Endothelial cell (in vitro differentiated cells): ENCODE measurements around the gene WHRN. TPM values are rescaled to one million over a fixed set of nuclear protein-coding genes. Genes with fewer than 3 reads are reported as not detected.

Source experiments
- DNase-seq: peaks from one replicate; pipeline ENCODE4 v3.0.0; 2021; ENCODE audit warnings: low spot score
- H3K27ac Mint-ChIP-seq: one replicate; pipeline ENCODE4 v1.8.0; 2021; ENCODE audit warnings: mixed read lengths, inconsistent platforms; ENCODE audit not compliant: unreplicated experiment
- H3K27me3 Mint-ChIP-seq: one replicate; pipeline ENCODE4 v1.8.0; 2021; ENCODE audit warnings: mild to moderate bottlenecking, moderate library complexity, mixed read lengths, inconsistent platforms; ENCODE audit not compliant: unreplicated experiment
- H3K36me3 Mint-ChIP-seq: one replicate; pipeline ENCODE4 v1.8.0; 2021; ENCODE audit warnings: mild to moderate bottlenecking, low read depth, mixed read lengths, inconsistent platforms; ENCODE audit not compliant: unreplicated experiment
- H3K4me1 Mint-ChIP-seq: one replicate; pipeline ENCODE4 v1.8.0; 2021; ENCODE audit warnings: mild to moderate bottlenecking, mixed read lengths, inconsistent platforms; ENCODE audit not compliant: unreplicated experiment
- H3K4me3 Mint-ChIP-seq: one replicate; pipeline ENCODE4 v1.8.0; 2021; ENCODE audit warnings: mild to moderate bottlenecking, mixed read lengths, inconsistent platforms; ENCODE audit not compliant: unreplicated experiment
- H3K9me3 Mint-ChIP-seq: one replicate; pipeline ENCODE4 v1.8.0; 2021; ENCODE audit warnings: mixed read lengths, inconsistent platforms; ENCODE audit not compliant: unreplicated experiment
- CTCF ChIP-seq: fragments of 200-600 bp; sonication (generic); IDR thresholded peaks from one replicate; pipeline ENCODE4 v1.5.0; 2021; ENCODE audit warnings: antibody characterized with exemption; ENCODE audit not compliant: unreplicated experiment
- total RNA-seq: library from RNA; stranded (reverse); fragmentation: NEBNext Ultra II Directional; extraction: Animal tissue kit (Norgen Biotek cat#: 25700); gene quantifications from one replicate; pipeline ENCODE4 v1.2.1, GENCODE V29; 2021; ENCODE audit not compliant: unreplicated experiment

WHRN gene
- total RNA-seq, 1 donor from 2014 or later = 4.1 TPM

- peaks cover 18% of the 10 kb centered on the region for H3K4me1 Mint-ChIP-seq
- no peak overlapping the region for H3K27ac Mint-ChIP-seq
- peaks cover 10% of the 10 kb centered on the region for H3K27me3 Mint-ChIP-seq
- peaks cover 42% of the 10 kb centered on the region for H3K36me3 Mint-ChIP-seq
- TF ChIP-seq CTCF = no peak
- no peak overlapping the region for H3K4me3 Mint-ChIP-seq
- no peak for DNase-seq
- H3K9me3 Mint-ChIP-seq = no peaks in the 10 kb centered on the region
Measured at GRCh38 chr9:114365194-114365593, 140.1 kb downstream of the WHRN start.

- Mint-ChIP-seq H3K4me1 (peaks cover 9% of the 10 kb centered on the region), H3K9me3 (no peaks in the 10 kb centered on the region), H3K27me3 (peaks cover 7% of the 10 kb centered on the region), H3K4me3 (peak overlapping the region; percentile 62), H3K36me3 (peaks cover 44% of the 10 kb centered on the region), H3K27ac (no peak overlapping the region)
- no peak for TF ChIP-seq CTCF
- DNase-seq = no peak
Measured at GRCh38 chr9:114364134-114365041, 140.9 kb downstream of the WHRN start.

- peak overlapping the region; percentile 62 for H3K4me3 Mint-ChIP-seq
- DNase-seq = no peak
- no peak overlapping the region for H3K27ac Mint-ChIP-seq
- peaks cover 7% of the 10 kb centered on the region for H3K27me3 Mint-ChIP-seq
- H3K4me1 Mint-ChIP-seq = peaks cover 9% of the 10 kb centered on the region
- no peak for TF ChIP-seq CTCF
- no peaks in the 10 kb centered on the region for H3K9me3 Mint-ChIP-seq
- H3K36me3 Mint-ChIP-seq = peaks cover 48% of the 10 kb centered on the region
Measured at GRCh38 chr9:114363424-114363823, 141.8 kb downstream of the WHRN start.

GRCh38 chr9:114362394-114362793, 142.9 kb downstream of the WHRN start:
- Mint-ChIP-seq H3K4me1 (peaks cover 9% of the 10 kb centered on the region), H3K4me3 (no peak overlapping the region), H3K36me3 (peaks cover 54% of the 10 kb centered on the region), H3K27ac (no peak overlapping the region), H3K9me3 (no peaks in the 10 kb centered on the region), H3K27me3 (peaks cover 7% of the 10 kb centered on the region)
- TF ChIP-seq CTCF = no peak
- DNase-seq = no peak

- DNase-seq = no peak
- no peak for TF ChIP-seq CTCF
- no peaks in the 10 kb centered on the region for H3K9me3 Mint-ChIP-seq
- peaks cover 7% of the 10 kb centered on the region for H3K27me3 Mint-ChIP-seq
- H3K27ac Mint-ChIP-seq = no peak overlapping the region
- peaks cover 3% of the 10 kb centered on the region for H3K4me1 Mint-ChIP-seq
- H3K4me3 Mint-ChIP-seq = peak overlapping the region; percentile 49
- H3K36me3 Mint-ChIP-seq = peaks cover 54% of the 10 kb centered on the region
Measured at GRCh38 chr9:114361542-114361941, 143.7 kb downstream of the WHRN start.
